GM12878 (cell line): ENCODE data around the gene AREG. TPM values are rescaled to one million over a fixed set of nuclear protein-coding genes. Genes with fewer than 3 reads are reported as not detected.

Source experiments
- ATAC-seq: fragments of 200-7000 bp; cut with Tn5 transposase; 3 replicates; pipeline ENCODE4 v1.9.1; 2020; ENCODE audit warnings: mild to moderate bottlenecking, moderate library complexity
- BruUV-seq: library from RNA; stranded (reverse); fragments of 400-500 nt; replicated peaks from 2 replicates; lab custom pipeline; 2021; lab: Mats Ljungman, UMichigan
- CTCF ChIA-PET: fragments of 300-600 bp; sonication (Branson Sonifier 250); formaldehyde crosslinking; extraction: SDS; loops from one replicate; lab custom pipeline; 2021; ENCODE audit warnings: inconsistent platforms; lab: Yijun Ruan, JAX
- POLR2A ChIA-PET: fragments of 350-600 bp; formaldehyde crosslinking; extraction: SDS; loops from one replicate; lab custom pipeline; 2021; ENCODE audit warnings: inconsistent platforms; lab: Charles Lee
- RAD21 ChIA-PET: fragments of 300-600 bp; sonication (Branson Sonifier 250); formaldehyde crosslinking; loops from one replicate; lab custom pipeline; 2023; ENCODE audit warnings: antibody characterized with exemption; ENCODE audit not compliant: unreplicated experiment; lab: Charles Lee
- SMC1A ChIA-PET: fragments of 300-600 bp; sonication (Branson Sonifier 250); formaldehyde crosslinking; loops from one replicate; lab custom pipeline; 2023; ENCODE audit not compliant: unreplicated experiment, uncharacterized antibody; lab: Charles Lee
- DNase-seq: peaks from one replicate; pipeline ENCODE4 v3.0.0-alpha.2; 2011; ENCODE audit warnings: low read depth, low spot score
- FAIRE-seq: peaks from 3 replicates; lab custom pipeline; 2011; peaks lifted over from hg19 to GRCh38; lab: Jason Lieb, UNC
- H2AFZ ChIP-seq: 2 replicates; pipeline ENCODE4 v1.6.0; 2011; ENCODE audit warnings: low read depth, low read length, control low read depth; ENCODE audit not compliant: control insufficient read depth
- H3K27ac ChIP-seq: 2 replicates; pipeline ENCODE4 v1.5.1; 2011; ENCODE audit warnings: control low read depth; ENCODE audit not compliant: control insufficient read depth, insufficient read depth
- H3K27me3 ChIP-seq, 2 experiments: replicated peaks in 1 of 2; 2 replicates each; pipeline versions ENCODE4 v1.6.0 to v1.6.1; 2011; ENCODE audit warnings: low read length in 1 of 2; ENCODE audit not compliant: control insufficient read depth in 2 of 2, insufficient read depth in 2 of 2
- H3K36me3 ChIP-seq, 2 experiments: 2 replicates each; pipeline ENCODE4 v1.5.1; 2011; ENCODE audit warnings: low read length in 1 of 2; ENCODE audit not compliant: control insufficient read depth in 2 of 2, insufficient read depth in 2 of 2
- H3K4me1 ChIP-seq: 2 replicates; pipeline ENCODE4 v1.6.1; 2011; ENCODE audit warnings: mild to moderate bottlenecking, low read length, moderate library complexity, mixed read lengths; ENCODE audit not compliant: control insufficient read depth, insufficient read depth
- H3K4me2 ChIP-seq: 2 replicates; pipeline ENCODE4 v1.6.0; 2011; ENCODE audit warnings: control low read depth; ENCODE audit not compliant: control insufficient read depth, insufficient read depth
- H3K4me3 ChIP-seq: fragments of 200-600 bp; sonication (generic); 2 replicates; pipeline ENCODE4 v1.5.1; 2016
- H3K79me2 ChIP-seq: 2 replicates; pipeline ENCODE4 v1.6.0; 2011; ENCODE audit warnings: low read length; ENCODE audit not compliant: control insufficient read depth, insufficient read depth
- H3K9ac ChIP-seq: 2 replicates; pipeline ENCODE4 v1.8.0; 2011; ENCODE audit warnings: low read length, control low read depth, mixed read lengths; ENCODE audit not compliant: control insufficient read depth, insufficient read depth
- H3K9me3 ChIP-seq: replicated peaks from 3 replicates; pipeline ENCODE4 v1.5.1; 2011; ENCODE audit warnings: mild to moderate bottlenecking, low read length; ENCODE audit not compliant: control insufficient read depth, insufficient read depth
- H4K20me1 ChIP-seq: 2 replicates; pipeline ENCODE4 v1.6.0; 2011; ENCODE audit not compliant: control insufficient read depth, insufficient read depth
- BCLAF1 ChIP-seq: fragments of 450-650 bp; IDR thresholded peaks from 2 replicates; pipeline ENCODE4 v1.6.1; 2017; ENCODE audit warnings: antibody characterized with exemption, mild to moderate bottlenecking, moderate library complexity
- CBFB ChIP-seq: IDR thresholded peaks from 2 replicates; pipeline ENCODE4 v1.6.1; 2016; ENCODE audit warnings: antibody characterized with exemption, low read depth
- CEBPB ChIP-seq, 2 experiments: fragments of 150-350 bp in 1 of 2; IDR thresholded peaks; 2 replicates each; pipeline ENCODE4 v1.6.1; 2012 to 2014; ENCODE audit warnings: low read depth in 2 of 2, low read length in 2 of 2, borderline replicate concordance in 1 of 2, inconsistent platforms in 1 of 2
- IRF5 ChIP-seq: fragments of 450-650 bp; IDR thresholded peaks from 2 replicates; pipeline ENCODE4 v1.6.1; 2017; ENCODE audit warnings: borderline replicate concordance
- ZNF384 ChIP-seq: IDR thresholded peaks from 2 replicates; pipeline ENCODE4 v1.6.1; 2012; ENCODE audit warnings: low read depth, mild to moderate bottlenecking, low read length, improper control_type of control experiment, borderline replicate concordance
- WGBS: methylation state at CpG from one replicate; pipeline ENCODE4 v1.1.6; 2016; ENCODE audit warnings: low lambda C conversion rate; ENCODE audit not compliant: insufficient replicate concordance, insufficient coverage; ENCODE audit errors: missing lambda C conversion rate; 5-methylcytosine and 5-hydroxymethylcytosine counted together
- in situ Hi-C: fragments of 300-500 bp; cut with MboI; formaldehyde crosslinking; loops from 9 replicates; pipeline ENCODE4 v1.14.3; 2018; ENCODE audit warnings: mixed read lengths
- intact Hi-C: fragments of 100-400 bp; cut with micrococcal nuclease; formaldehyde crosslinking; loops from one replicate; pipeline ENCODE4 v1.14.2; 2022; ENCODE audit not compliant: unreplicated experiment
- polyA plus RNA-seq, 11 experiments: library from polyadenylated mRNA; depleted of rRNA in 4 of 11; unstranded in 6 of 11; stranded (reverse) in 5 of 11; fragments of >200 nt; fragmentation: Nextera tagmentation in 4 of 11; fragmentation: Illumina TruSeq in 1 of 11; extraction: Ambion mirVana in 4 of 11; extraction: Trizol in 1 of 11; gene quantifications; 1 replicate in 1 of 11; 2 replicates in 10 of 11; pipeline versions ENCODE4 v1.2.1 to v1.2.3, GENCODE V29; 2011 to 2016; ENCODE audit warnings: inconsistent platforms in 2 of 11, missing spikeins in 2 of 11, low read depth in 1 of 11
- total RNA-seq, 4 experiments: library from RNA; depleted of rRNA in 3 of 4; stranded (reverse); fragments of >200 nt in 3 of 4; fragmentation: Illumina TruSeq in 1 of 4; extraction: Trizol in 1 of 4; gene quantifications; 2 replicates each; pipeline versions ENCODE4 v1.2.1 to v1.2.3, GENCODE V29; 2013 to 2021

The AREG gene
- total and polyA plus RNA-seq, 10 of the 15 experiments (the other 5 are each of a cell fraction or from before 2014, with no cell fraction given) = 0.25 to 0.37 TPM; not detected in 8

DNA sequence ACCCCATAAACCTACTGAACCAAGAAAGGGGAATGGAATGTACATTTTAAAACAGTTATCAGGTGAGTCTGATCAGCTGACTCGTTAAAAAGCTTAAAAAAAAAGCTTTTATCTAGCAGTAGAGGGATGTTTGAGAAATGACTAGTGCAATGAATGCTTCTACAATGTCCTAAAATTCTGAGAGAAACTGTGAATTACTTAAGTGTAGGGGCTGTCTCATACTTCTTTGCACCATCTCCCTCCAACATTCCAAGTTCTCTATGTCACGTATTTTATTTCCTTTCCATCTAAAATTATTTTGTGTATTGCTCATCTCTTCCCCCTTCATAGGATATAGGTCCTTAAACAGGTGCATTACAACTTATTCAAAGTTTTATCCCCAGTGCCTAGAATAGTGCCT is 11.9 kb upstream of the AREG start:
- intact Hi-C loops (no loop called here), in situ Hi-C loops (no loop called here)
- SMC1A ChIA-PET = no interaction called here
- Histone ChIP-seq H3K9ac (no peak overlapping the region), H3K79me2 (no peaks in the 10 kb centered on the region), H4K20me1 (no peaks in the 10 kb centered on the region), H3K4me1 (no peaks in the 10 kb centered on the region), H3K4me3 (no peak overlapping the region), H3K27ac (no peak overlapping the region), H3K9me3 (no peaks in the 10 kb centered on the region; the same call in 2 of the 3 replicates), H3K36me3 (no peaks in the 10 kb centered on the region), H3K27me3 (no peaks in the 10 kb centered on the region), H3K4me2 (no peak overlapping the region), H2AFZ (no peak overlapping the region)
- RAD21 ChIA-PET = no interaction called here
- no peak for ATAC-seq
- 2% methylated on average over 2 of the region's 2 CpGs for WGBS
- no TSS peak for BruUV-seq
- CTCF ChIA-PET = no interaction called here
- TF ChIP-seq IRF5 (no peak), BCLAF1 (no peak), CBFB (no peak), ZNF384 (no peak), CEBPB (IDR thresholded peaks at IDR 0.05; ENCODE audit: borderline replicate concordance in 1 of 2, low read depth in 2 of 2, low read length in 2 of 2) (no peak)
- FAIRE-seq = no peak
- DNase-seq = no peak
- POLR2A ChIA-PET = no interaction called here
